ENCODE results near the gene TBCA. TPM values are rescaled to one million over a fixed set of nuclear protein-coding genes. Genes with fewer than 3 reads are reported as not detected.
A peak's percentile ranks its signal among the peaks of the same experiment; 100 is the strongest.

The TBCA gene, protein sequence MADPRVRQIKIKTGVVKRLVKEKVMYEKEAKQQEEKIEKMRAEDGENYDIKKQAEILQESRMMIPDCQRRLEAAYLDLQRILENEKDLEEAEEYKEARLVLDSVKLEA
- 100 to 1,000 TPM; 108 to 161 (median 132) TPM for total RNA-seq
- polyA plus RNA-seq = 100 to 1,000 TPM; 125 to 171 TPM
- long read RNA-seq, donor 1, transcript TBCA-202 (4 exons, 683 nt) = major isoform, 30 of 41 reads
- long read RNA-seq, donor 1, partial matches to known transcripts = 0 of 41 reads
- long read RNA-seq, donor 1, other reads (novel, unspliced or antisense) = 11 of 41 reads
- long read RNA-seq, donor 2, transcript TBCA-202 (4 exons, 683 nt) = major isoform, 13 of 23 reads
- long read RNA-seq, donor 2, partial matches to known transcripts = 1 of 23 reads
- long read RNA-seq, donor 2, other reads (novel, unspliced or antisense) = 7 of 23 reads
- long read RNA-seq, donor 3, transcript TBCA-202 (4 exons, 683 nt) = major isoform, 15 of 34 reads
- long read RNA-seq, donor 3, partial matches to known transcripts = 2 of 34 reads
- long read RNA-seq, donor 3, other reads (novel, unspliced or antisense) = 17 of 34 reads

DNA sequence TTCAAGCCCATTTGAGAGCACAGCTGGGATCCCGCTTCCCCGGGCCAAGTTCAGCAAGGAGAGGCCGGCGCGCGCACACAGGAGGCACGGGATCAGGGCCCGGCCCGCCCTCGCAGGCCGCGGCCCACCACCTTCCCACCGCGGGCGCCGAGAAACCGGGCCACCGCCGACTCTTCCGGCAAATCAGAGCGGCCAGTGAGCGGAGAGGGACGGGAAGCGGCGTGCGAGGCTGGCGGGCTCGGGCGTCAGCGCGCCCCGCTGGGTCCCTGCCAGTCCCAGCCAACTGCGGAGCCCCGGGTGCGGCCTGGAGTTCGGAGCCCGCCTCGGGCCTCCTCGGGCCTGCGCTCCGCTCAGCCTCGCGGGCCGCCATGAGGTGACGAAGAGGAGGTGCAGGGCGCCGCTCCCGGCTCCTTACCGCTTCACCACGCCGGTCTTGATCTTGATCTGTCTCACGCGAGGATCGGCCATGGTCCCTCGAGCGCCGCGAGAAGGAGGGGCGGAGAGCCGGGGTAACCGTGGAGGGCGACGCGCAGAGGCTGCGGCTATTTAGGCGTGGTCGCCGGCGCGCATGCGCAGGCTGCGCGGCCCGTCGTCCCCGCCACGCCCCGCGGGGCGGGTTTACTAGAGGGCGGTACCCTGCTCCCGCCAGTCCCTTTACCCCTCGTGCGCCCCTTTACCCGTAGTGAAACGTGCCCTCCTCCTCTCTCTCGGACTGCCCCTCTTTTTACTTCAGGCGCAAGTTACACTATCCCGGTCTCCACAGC lies at the start of gene TBCA:
Gene TBCA, minus strand, starts transcription at position 550 of the 764 bp plus-strand sequence. Its CDS starts 82 bp downstream, at position 468.
- peak within 1 kb of the TSS; percentile 63 to 96 (median 82) for H3K4me3 ChIP-seq
- ATAC-seq (peak; percentile 95 to 99 (median 98)), DNase-seq (peak; percentile 88 to 94 (median 92))
- peak within 1 kb of the TSS; percentile 87 to 98 (median 93) for H3K27ac ChIP-seq
- H3K36me3 ChIP-seq = peaks cover 0 to 18% (median 0%) of the 10 kb centered on the region in 9 donors
- H3K4me1 ChIP-seq = peaks cover 0 to 51% (median 39%) of the 10 kb centered on the region in 12 donors
- peak in 1 of 2 donors; percentile 81 for TF ChIP-seq POLR2A (IDR thresholded peaks at IDR 0.05)
- TF ChIP-seq, protein P1, sequence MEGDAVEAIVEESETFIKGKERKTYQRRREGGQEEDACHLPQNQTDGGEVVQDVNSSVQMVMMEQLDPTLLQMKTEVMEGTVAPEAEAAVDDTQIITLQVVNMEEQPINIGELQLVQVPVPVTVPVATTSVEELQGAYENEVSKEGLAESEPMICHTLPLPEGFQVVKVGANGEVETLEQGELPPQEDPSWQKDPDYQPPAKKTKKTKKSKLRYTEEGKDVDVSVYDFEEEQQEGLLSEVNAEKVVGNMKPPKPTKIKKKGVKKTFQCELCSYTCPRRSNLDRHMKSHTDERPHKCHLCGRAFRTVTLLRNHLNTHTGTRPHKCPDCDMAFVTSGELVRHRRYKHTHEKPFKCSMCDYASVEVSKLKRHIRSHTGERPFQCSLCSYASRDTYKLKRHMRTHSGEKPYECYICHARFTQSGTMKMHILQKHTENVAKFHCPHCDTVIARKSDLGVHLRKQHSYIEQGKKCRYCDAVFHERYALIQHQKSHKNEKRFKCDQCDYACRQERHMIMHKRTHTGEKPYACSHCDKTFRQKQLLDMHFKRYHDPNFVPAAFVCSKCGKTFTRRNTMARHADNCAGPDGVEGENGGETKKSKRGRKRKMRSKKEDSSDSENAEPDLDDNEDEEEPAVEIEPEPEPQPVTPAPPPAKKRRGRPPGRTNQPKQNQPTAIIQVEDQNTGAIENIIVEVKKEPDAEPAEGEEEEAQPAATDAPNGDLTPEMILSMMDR (IDR thresholded peaks at IDR 0.05) = peak in 6 of 12 donors; percentile 10 to 48 (median 34)
- intact Hi-C loops (cut with DNase I) = loop anchor here in 3 of 10 donors (2.0 to 10.0 kb wide), 3 partner anchors 77 to 131 kb away; no protein-coding TSS in a partner anchor
- no peaks in the 10 kb centered on the region for H3K27me3 ChIP-seq
- H3K9me3 ChIP-seq = no peaks in the 10 kb centered on the region
- 0 to 1% (median 1%) methylated on average over 11 to 89 of the region's 89 CpGs for WGBS, 4 donors

DNA sequence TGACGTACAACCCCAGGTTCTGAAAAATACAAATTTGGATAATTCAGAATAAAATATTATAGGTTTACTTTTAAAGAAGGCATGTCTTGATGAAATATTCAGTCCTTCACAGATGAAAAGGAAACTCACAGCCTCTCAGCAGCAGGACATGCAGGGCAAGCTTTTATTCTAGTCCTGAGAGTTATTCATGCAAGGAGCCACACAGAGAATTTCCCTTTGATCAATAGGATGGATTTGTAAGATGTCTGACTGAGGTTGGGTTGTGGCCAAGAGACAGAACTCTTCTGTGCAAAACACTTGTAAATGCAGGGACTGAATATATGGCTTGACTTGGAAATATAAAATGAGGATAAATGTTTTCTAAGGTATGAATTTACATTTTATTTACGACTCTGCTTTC lies 48.8 kb upstream of the TBCA start:
- TF ChIP-seq POLR2A (IDR thresholded peaks at IDR 0.05) = no peak
- TF ChIP-seq, protein P1 (IDR thresholded peaks at IDR 0.05) = no peak
- Histone ChIP-seq H3K9me3 (no peaks in the 10 kb centered on the region), H3K4me3 (no peak overlapping the region), H3K4me1 (no peaks in the 10 kb centered on the region), H3K27ac (no peak overlapping the region), H3K27me3 (peaks cover 0 to 30% (median 0%) of the 10 kb centered on the region in 9 donors), H3K36me3 (no peaks in the 10 kb centered on the region)
- DNase-seq (no peak), ATAC-seq (no peak)
- WGBS, 4 donors = 83 to 94% (median 89%) methylated on average over 2 of the region's 2 CpGs
- intact Hi-C loops (cut with DNase I) = no loop called here

DNA sequence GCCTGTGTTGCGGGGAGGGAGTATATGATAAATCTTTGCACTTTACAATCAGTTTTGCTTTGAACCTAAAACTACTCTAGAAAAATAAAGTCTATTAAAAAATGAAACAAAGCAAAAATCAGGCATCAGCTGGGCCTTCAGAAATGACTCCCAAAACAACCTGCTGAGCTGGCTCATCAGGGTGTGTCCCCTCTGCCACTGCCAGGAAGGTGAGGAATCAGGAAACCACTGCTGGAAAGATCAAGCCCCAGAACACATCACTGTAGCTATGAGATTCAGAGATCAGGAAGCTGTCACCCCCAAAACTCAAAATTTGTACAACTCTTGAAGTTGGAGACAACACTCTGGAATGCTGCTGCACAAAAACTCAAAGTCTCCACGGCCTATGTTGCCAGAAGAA lies 40.5 kb upstream of the TBCA start:
- H3K4me1 ChIP-seq = no peaks in the 10 kb centered on the region
- ATAC-seq = no peak
- H3K27me3 ChIP-seq = peaks cover 0 to 3% (median 0%) of the 10 kb centered on the region in 9 donors
- no peak for DNase-seq
- intact Hi-C loops (cut with DNase I) = no loop called here
- H3K27ac ChIP-seq = no peak overlapping the region
- no peak overlapping the region for H3K4me3 ChIP-seq
- H3K9me3 ChIP-seq = no peaks in the 10 kb centered on the region
- 27 to 34% (median 30%) methylated on average over 2 of the region's 2 CpGs for WGBS, 4 donors
- H3K36me3 ChIP-seq = no peaks in the 10 kb centered on the region
- no peak for TF ChIP-seq POLR2A (IDR thresholded peaks at IDR 0.05)
- TF ChIP-seq, protein P1 (IDR thresholded peaks at IDR 0.05) = no peak

Measured in heart left ventricle (tissue), 16 donors.